Measurements from ENCODE around the gene DNAH8. TPM values are rescaled to one million over a fixed set of nuclear protein-coding genes. Genes with fewer than 3 reads are reported as not detected.

Gene DNAH8
- polyA plus RNA-seq, 1 of the 3 experiments (the other 2 are of a cell fraction), result not detected

DNA sequence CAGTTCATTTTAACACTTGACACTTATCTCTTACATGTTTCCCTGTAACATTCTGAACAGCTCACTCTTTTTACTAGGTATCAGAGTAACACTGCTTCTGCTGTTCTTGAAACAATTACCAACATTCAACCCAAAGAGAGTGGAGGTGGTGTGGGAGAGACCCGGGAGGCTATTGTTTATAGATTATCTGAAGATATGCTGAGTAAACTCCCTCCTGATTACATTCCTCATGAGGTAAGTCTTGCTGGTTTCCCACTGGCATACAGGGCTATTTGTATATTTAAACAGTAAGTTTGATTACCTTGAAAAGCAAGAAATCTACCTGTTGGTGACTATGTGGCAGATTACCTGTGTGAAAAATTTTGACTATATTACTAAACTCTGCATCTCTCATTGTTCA, 293.6 kb downstream of the DNAH8 start:
- H3K4me3 ChIP-seq (ENCODE audit: low read depth in 2 of 2, low read length in 1 of 2), result no peak overlapping the region
- H3K9me3 ChIP-seq, result no peaks in the 10 kb centered on the region
- H3K9ac ChIP-seq, result no peak overlapping the region
- ChIA-PET POLR2A (no interaction called here), CTCF (interaction anchor here (0.8 to 2.1 kb wide), 8 partner anchors 9 to 295 kb away, joined by 3 to 8 read pairs (median 5); no protein-coding TSS in a partner anchor)
- no peaks in the 10 kb centered on the region for H3K4me1 ChIP-seq (ENCODE audit: control insufficient read depth in 1 of 2, insufficient read depth in 2 of 2, low read depth in 1 of 2, low read length in 1 of 2)
- TF ChIP-seq NRF1 (IDR thresholded peaks at IDR 0.05; ENCODE audit: low read depth, low read length) (no peak), MXI1 (IDR thresholded peaks at IDR 0.05; ENCODE audit: low read depth, low read length) (no peak), NFIC (IDR thresholded peaks at IDR 0.05; ENCODE audit: borderline replicate concordance) (no peak), FOXJ3 (CRISPR knock-in tag; IDR thresholded peaks at IDR 0.05) (no peak), POLR2AphosphoS5 (IDR thresholded peaks at IDR 0.05; ENCODE audit: low read depth, low read length) (no peak), EZH2phosphoT487 (IDR thresholded peaks at IDR 0.05; ENCODE audit: borderline replicate concordance, low read depth) (no peak), CHD2 (IDR thresholded peaks at IDR 0.05; ENCODE audit: low read length, partially characterized antibody) (no peak), RCOR1 (IDR thresholded peaks at IDR 0.05; ENCODE audit: low read length) (no peak), FOXM1 (IDR thresholded peaks at IDR 0.05; ENCODE audit: low read depth) (no peak), GABPA (IDR thresholded peaks at IDR 0.05; ENCODE audit: low read depth) (no peak), RFX5 (IDR thresholded peaks at IDR 0.05; ENCODE audit: low read length) (no peak)
- TF ChIP-seq, protein P1, sequence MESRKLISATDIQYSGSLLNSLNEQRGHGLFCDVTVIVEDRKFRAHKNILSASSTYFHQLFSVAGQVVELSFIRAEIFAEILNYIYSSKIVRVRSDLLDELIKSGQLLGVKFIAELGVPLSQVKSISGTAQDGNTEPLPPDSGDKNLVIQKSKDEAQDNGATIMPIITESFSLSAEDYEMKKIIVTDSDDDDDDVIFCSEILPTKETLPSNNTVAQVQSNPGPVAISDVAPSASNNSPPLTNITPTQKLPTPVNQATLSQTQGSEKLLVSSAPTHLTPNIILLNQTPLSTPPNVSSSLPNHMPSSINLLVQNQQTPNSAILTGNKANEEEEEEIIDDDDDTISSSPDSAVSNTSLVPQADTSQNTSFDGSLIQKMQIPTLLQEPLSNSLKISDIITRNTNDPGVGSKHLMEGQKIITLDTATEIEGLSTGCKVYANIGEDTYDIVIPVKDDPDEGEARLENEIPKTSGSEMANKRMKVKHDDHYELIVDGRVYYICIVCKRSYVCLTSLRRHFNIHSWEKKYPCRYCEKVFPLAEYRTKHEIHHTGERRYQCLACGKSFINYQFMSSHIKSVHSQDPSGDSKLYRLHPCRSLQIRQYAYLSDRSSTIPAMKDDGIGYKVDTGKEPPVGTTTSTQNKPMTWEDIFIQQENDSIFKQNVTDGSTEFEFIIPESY (IDR thresholded peaks at IDR 0.05; ENCODE audit: borderline replicate concordance, low read depth), result no peak
- TF ChIP-seq, protein P2, sequence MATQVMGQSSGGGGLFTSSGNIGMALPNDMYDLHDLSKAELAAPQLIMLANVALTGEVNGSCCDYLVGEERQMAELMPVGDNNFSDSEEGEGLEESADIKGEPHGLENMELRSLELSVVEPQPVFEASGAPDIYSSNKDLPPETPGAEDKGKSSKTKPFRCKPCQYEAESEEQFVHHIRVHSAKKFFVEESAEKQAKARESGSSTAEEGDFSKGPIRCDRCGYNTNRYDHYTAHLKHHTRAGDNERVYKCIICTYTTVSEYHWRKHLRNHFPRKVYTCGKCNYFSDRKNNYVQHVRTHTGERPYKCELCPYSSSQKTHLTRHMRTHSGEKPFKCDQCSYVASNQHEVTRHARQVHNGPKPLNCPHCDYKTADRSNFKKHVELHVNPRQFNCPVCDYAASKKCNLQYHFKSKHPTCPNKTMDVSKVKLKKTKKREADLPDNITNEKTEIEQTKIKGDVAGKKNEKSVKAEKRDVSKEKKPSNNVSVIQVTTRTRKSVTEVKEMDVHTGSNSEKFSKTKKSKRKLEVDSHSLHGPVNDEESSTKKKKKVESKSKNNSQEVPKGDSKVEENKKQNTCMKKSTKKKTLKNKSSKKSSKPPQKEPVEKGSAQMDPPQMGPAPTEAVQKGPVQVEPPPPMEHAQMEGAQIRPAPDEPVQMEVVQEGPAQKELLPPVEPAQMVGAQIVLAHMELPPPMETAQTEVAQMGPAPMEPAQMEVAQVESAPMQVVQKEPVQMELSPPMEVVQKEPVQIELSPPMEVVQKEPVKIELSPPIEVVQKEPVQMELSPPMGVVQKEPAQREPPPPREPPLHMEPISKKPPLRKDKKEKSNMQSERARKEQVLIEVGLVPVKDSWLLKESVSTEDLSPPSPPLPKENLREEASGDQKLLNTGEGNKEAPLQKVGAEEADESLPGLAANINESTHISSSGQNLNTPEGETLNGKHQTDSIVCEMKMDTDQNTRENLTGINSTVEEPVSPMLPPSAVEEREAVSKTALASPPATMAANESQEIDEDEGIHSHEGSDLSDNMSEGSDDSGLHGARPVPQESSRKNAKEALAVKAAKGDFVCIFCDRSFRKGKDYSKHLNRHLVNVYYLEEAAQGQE (IDR thresholded peaks at IDR 0.05; ENCODE audit: low read depth, low read length), result no peak
- TF ChIP-seq, protein P3, sequence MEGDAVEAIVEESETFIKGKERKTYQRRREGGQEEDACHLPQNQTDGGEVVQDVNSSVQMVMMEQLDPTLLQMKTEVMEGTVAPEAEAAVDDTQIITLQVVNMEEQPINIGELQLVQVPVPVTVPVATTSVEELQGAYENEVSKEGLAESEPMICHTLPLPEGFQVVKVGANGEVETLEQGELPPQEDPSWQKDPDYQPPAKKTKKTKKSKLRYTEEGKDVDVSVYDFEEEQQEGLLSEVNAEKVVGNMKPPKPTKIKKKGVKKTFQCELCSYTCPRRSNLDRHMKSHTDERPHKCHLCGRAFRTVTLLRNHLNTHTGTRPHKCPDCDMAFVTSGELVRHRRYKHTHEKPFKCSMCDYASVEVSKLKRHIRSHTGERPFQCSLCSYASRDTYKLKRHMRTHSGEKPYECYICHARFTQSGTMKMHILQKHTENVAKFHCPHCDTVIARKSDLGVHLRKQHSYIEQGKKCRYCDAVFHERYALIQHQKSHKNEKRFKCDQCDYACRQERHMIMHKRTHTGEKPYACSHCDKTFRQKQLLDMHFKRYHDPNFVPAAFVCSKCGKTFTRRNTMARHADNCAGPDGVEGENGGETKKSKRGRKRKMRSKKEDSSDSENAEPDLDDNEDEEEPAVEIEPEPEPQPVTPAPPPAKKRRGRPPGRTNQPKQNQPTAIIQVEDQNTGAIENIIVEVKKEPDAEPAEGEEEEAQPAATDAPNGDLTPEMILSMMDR (IDR thresholded peaks at IDR 0.05), result no peak
- TF ChIP-seq, protein P4, sequence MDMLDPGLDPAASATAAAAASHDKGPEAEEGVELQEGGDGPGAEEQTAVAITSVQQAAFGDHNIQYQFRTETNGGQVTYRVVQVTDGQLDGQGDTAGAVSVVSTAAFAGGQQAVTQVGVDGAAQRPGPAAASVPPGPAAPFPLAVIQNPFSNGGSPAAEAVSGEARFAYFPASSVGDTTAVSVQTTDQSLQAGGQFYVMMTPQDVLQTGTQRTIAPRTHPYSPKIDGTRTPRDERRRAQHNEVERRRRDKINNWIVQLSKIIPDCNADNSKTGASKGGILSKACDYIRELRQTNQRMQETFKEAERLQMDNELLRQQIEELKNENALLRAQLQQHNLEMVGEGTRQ (IDR thresholded peaks at IDR 0.05; ENCODE audit: borderline replicate concordance, low read depth, low read length), result no peak
- TF ChIP-seq, protein P5, sequence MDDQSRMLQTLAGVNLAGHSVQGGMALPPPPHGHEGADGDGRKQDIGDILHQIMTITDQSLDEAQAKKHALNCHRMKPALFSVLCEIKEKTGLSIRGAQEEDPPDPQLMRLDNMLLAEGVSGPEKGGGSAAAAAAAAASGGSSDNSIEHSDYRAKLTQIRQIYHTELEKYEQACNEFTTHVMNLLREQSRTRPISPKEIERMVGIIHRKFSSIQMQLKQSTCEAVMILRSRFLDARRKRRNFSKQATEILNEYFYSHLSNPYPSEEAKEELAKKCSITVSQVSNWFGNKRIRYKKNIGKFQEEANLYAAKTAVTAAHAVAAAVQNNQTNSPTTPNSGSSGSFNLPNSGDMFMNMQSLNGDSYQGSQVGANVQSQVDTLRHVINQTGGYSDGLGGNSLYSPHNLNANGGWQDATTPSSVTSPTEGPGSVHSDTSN (IDR thresholded peaks at IDR 0.05), result no peak
- no peak overlapping the region for H3K27ac ChIP-seq (ENCODE audit: low read depth in 2 of 2, low read length in 1 of 2)
- DNase-seq, result no peak
- H3K9me2 ChIP-seq, result no peaks in the 10 kb centered on the region
- no peaks in the 10 kb centered on the region for H3K36me3 ChIP-seq (replicated peaks in 1 of 2; ENCODE audit: control insufficient read depth in 1 of 2, insufficient read depth in 2 of 2, low read length in 1 of 2)
- no peaks in the 10 kb centered on the region for H4K20me1 ChIP-seq (ENCODE audit: insufficient read depth)
- no peaks in the 10 kb centered on the region for H3F3A ChIP-seq (replicated peaks; ENCODE audit: insufficient read depth)
- no peaks in the 10 kb centered on the region for H3K79me2 ChIP-seq (ENCODE audit: insufficient read depth)
- WGBS (ENCODE audit: low lambda C conversion rate), result 22% methylated on average over 1 of the region's 1 CpG
- H3K27me3 ChIP-seq (ENCODE audit: insufficient read depth), result no peaks in the 10 kb centered on the region
- no peak overlapping the region for H2AFZ ChIP-seq (ENCODE audit: low read depth)
- H3K4me2 ChIP-seq, result no peak overlapping the region
